HL-60/S4 treated with phorbol 12-myristate 13-acetate at 8.2 ng/mL for 4 days and 3 days (cell line): ENCODE results near the gene ZCCHC12.

Source experiments
- in situ Hi-C: fragments of 300-500 bp; cut with MboI; formaldehyde crosslinking; loops from 2 replicates; pipeline ENCODE4 v1.15.0; 2022; ENCODE audit warnings: low sequenced_read_pairs

ZCCHC12 gene

GRCh38 chrX:118823263-118824172 is at the start of gene ZCCHC12:
ZCCHC12 (plus strand) TSS chrX:118823824; CDS start chrX:118825245, 1,421 bp downstream.
- in situ Hi-C loops, result loop anchor here (25.0 kb wide), 1 partner anchor 161 kb away; no protein-coding TSS in a partner anchor

DNA sequence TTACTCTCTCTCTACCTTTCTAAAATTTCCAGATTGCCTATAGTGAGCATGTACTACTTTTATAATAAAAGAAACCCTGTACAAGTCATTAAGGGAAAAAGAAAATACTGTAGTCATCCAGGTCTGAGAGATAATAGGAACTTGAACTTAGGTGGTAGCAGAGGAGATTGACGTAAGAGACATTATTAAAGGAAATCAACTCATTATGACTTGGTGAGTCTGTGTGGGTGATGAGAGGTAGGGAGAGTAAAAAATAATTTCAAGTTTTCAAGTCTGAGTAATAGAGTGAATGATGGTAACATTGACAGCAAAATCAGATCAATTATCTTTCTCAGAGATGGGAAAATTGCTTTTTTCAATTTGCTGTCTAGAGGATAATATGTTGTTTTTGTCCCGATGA is 44.0 kb upstream of the ZCCHC12 start:
- in situ Hi-C loops, result no loop called here

- in situ Hi-C loops, result no loop called here
Observed at GRCh38 chrX:118780509-118780908, 43.1 kb upstream of the ZCCHC12 start.

GRCh38 chrX:118780911-118781310 is 42.7 kb upstream of the ZCCHC12 start:
- in situ Hi-C loops, result no loop called here

GRCh38 chrX:118795528-118796280 is 27.9 kb upstream of the ZCCHC12 start:
- in situ Hi-C loops, result no loop called here

- in situ Hi-C loops, result loop anchor here (25.0 kb wide), 1 partner anchor 141 kb away; no protein-coding TSS in a partner anchor
Observed at GRCh38 chrX:118802857-118803256, 20.8 kb upstream of the ZCCHC12 start.

- in situ Hi-C loops, result loop anchor here (25.0 kb wide), 1 partner anchor 145 kb away; no protein-coding TSS in a partner anchor
Observed at GRCh38 chrX:118807151-118808017, 16.2 kb upstream of the ZCCHC12 start.

GRCh38 chrX:118817257-118817656 is 6.4 kb upstream of the ZCCHC12 start:
- in situ Hi-C loops, result loop anchor here (25.0 kb wide), 1 partner anchor 155 kb away; no protein-coding TSS in a partner anchor

DNA sequence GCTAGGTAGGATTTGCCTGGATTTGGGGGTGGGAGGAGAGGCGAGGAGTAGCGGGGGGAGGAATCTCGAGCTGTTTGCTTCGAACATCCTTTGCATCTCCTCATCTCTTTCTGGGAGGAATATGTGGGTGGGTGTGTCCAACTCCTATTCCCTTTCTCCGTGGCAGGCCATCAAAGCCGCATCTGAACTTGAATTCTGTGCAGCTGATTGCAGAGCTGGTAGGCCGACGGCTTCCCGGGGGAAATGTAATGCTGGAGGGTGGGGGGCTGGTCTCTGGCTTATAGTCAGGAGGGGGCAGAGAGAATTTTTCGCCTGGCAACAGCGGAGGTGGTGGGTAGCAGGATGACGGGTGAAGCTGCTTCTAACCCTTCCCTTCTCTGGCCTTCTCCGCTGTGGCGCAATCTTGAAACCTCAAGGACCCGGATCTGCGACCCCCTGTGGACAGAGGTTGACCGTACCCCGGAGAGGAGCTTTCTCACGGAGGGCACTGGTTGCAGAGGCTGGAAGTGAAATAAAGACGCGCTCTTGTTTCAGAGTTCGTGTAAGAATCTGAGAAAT is 628 bp downstream of the ZCCHC12 start:
- in situ Hi-C loops, result loop anchor here (25.0 kb wide), 1 partner anchor 162 kb away; no protein-coding TSS in a partner anchor

DNA sequence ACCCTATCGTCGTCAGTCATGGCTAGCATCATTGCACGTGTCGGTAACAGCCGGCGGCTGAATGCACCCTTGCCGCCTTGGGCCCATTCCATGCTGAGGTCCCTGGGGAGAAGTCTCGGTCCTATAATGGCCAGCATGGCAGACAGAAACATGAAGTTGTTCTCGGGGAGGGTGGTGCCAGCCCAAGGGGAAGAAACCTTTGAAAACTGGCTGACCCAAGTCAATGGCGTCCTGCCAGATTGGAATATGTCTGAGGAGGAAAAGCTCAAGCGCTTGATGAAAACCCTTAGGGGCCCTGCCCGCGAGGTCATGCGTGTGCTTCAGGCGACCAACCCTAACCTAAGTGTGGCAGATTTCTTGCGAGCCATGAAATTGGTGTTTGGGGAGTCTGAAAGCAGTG is 1.6 kb downstream of the ZCCHC12 start:
- in situ Hi-C loops, result loop anchor here (25.0 kb wide), 1 partner anchor 237 kb away; the partner anchor contains the start of gene CT47C1

- in situ Hi-C loops, result loop anchor here (25.0 kb wide), 1 partner anchor 223 kb away; the partner anchor contains the start of gene CT47C1
Observed at GRCh38 chrX:118839334-118839958, 15.8 kb downstream of the ZCCHC12 start.

GRCh38 chrX:118847676-118848075 is 24.1 kb downstream of the ZCCHC12 start:
- in situ Hi-C loops, result loop anchor here (25.0 kb wide), 1 partner anchor 215 kb away; the partner anchor contains the start of gene CT47C1

- in situ Hi-C loops, result no loop called here
Observed at GRCh38 chrX:118853596-118853995, 30.0 kb downstream of the ZCCHC12 start.

DNA sequence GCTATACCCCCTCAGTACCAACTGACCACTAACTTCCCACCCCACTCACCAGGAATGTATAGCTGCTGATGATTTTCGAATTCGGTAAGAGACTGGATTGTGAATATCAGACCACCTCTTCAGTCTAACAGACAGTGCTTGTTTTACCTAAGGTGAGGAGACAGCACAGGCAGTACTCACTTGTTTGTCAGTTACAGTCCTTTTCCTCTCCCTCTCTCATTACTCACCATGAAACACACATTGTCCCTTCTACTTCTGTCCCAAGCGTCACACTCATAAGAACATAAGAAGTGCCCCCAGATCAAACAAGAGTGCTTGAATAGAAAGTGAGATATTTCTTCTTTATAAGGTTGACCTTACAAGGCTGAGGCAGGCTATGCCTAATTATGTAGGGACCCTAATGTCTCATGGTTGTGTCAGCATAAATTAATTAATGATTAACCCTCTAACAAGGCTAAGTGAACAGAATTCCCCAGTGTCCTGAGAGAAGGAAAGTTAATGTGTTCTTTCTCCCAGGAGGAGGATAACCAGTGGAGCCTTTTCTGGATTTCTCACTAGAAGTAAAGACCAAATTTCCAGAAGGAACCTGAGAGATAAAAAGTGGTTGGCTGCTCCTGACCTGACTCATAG is 32.2 kb downstream of the ZCCHC12 start:
- in situ Hi-C loops, result no loop called here

- in situ Hi-C loops, result no loop called here
Observed at GRCh38 chrX:118857006-118857405, 33.4 kb downstream of the ZCCHC12 start.

DNA sequence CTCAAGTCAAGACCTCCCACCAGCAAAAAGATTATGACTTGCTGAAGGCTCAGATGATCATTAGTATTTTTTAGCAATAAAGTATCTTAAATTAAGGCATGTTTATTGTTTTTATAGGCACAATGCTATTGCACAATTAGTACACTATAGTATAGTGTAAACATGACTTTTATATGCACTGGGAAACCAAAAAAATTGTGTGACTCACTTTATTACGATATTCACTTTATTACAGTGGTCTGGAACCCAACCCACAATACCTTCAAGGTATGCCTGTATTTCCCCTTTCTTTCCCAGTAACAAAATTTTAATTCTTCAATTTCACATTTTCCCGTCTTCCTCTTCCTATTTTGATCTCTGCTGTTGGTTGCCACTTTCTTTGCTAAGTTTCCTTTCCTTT is 37.7 kb downstream of the ZCCHC12 start:
- in situ Hi-C loops, result no loop called here

GRCh38 chrX:118862091-118862490 is 38.5 kb downstream of the ZCCHC12 start:
- in situ Hi-C loops, result no loop called here

GRCh38 chrX:118862979-118863378 is 39.4 kb downstream of the ZCCHC12 start:
- in situ Hi-C loops, result no loop called here

DNA sequence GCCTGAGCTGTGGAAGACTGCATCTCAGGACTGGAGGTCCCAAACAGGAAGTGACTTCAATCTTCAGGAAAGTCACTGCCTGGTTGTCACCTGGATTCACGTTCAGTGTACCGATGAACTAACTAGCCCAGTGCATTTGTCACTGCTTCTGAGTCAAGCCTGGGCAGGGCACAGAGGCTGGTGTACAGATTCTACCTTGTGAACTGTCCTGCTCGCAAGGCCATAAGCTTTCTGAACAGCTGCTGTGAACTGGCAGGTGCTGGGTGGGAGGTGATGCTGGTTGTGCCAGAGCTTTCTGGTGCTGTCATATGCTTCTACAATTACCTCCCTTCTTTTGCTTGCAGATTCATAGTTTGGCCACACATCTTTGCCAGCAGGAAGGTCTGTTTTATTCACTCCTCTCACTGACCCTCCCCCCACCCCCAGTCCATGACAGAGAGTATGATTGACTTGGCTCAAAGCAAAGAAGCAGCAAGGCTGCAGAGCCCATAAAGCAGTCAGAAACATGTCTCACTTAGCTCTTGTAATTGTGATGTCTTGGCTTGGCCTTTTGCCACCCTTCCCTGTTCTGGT is 40.5 kb downstream of the ZCCHC12 start:
- in situ Hi-C loops, result no loop called here
